NCI-H187 treated with DMSO at 0.1 percent for 48 hours (cell line): Measurements from ENCODE around the gene DTNA.
"Not testable (repeated sequence)": the region's sequence is repeated elsewhere in the genome, so short reads cannot be mapped to it uniquely, and the experiment has no call there.

ENCODE experiments used
- DNase-seq: peaks from one replicate; lab custom pipeline; 2025; lab: John Stamatoyannopoulos, UW

Gene DTNA

GRCh38 chr18:34904994-34905393 lies 194.9 kb downstream of the DTNA start:
- DNase-seq = no peak

DNA sequence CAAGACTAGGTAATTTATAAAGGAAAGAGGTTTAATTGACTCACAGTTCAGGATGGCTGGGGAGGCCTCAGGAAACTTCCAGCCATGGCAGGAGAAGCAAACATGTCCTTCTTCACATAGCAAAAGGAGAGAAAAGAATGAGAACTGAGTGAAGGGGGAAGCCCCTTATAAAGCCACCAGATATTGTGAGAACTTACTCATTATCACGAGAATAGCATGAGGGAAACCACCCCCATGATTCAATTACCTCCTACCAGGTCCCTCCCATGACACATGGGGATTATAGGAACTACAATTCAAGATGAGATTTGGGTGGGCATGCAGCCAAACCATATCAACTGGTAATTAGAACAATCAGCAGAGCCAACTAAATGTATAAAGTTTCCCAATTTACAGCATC lies 196.9 kb downstream of the DTNA start:
- not testable (repeated sequence) for DNase-seq

DNA sequence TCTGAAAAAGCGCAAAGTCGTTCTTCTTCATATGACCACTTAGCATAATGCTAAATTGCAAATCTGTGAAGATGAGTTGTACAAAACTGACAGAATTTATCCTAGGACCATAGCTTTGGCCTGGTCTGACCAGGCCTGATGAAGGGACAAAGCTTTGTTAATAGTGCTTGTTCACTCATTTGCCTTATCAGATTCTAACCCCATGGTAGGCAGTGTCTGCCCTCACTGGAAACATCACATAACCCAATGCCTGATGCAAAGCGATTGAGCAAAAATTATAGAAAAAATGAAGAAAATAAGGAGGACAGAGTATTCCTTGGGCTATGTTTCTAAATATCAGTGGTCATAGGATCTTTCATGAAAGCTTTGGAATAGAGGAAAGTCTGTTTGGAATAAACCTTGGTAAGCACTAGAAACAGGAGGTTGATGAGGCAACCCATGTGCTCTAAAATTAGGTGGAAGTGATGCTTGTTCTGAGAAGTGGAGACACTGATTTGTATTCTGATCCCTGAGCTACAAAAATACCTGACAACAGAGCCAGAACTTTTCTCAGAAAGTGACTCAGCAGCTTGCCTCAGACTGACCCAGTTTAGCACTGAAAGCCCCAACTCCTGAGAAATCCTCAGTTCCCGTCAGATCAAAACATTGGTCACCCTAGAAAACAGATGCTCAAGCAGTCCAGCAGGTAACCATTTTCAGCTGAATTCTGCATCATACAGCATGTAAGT lies 199.7 kb downstream of the DTNA start:
- DNase-seq = no peak

DNA sequence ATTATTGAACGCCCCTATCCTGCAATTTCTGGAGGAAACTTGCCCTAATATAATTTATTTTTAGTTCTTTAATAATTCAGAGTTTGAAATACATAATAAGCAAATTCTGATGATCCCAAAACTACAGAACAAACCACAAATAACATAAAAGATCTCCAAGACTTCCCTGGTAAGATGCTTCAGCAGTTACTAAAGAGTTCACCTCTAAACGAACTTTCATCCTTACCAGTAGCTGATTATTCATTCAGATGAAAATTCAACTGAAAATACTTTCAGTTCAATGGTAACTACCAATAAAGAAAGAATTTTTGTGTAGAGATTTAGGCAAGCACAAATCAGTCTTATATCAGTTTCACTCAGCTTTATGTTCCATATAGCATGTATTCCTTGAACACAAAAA lies 201.0 kb downstream of the DTNA start:
- DNase-seq = no peak

GRCh38 chr18:34911661-34912384 lies 201.7 kb downstream of the DTNA start:
- DNase-seq = no peak

- DNase-seq = no peak
These were observed 204.0 kb downstream of the DTNA start for GRCh38 chr18:34913837-34914661.

GRCh38 chr18:34915046-34915445 lies 204.9 kb downstream of the DTNA start:
- DNase-seq = no peak

- DNase-seq = not testable (repeated sequence)
These were observed 206.4 kb downstream of the DTNA start for GRCh38 chr18:34916539-34916938.

GRCh38 chr18:34918856-34919255 lies 208.8 kb downstream of the DTNA start:
- no peak for DNase-seq

DNA sequence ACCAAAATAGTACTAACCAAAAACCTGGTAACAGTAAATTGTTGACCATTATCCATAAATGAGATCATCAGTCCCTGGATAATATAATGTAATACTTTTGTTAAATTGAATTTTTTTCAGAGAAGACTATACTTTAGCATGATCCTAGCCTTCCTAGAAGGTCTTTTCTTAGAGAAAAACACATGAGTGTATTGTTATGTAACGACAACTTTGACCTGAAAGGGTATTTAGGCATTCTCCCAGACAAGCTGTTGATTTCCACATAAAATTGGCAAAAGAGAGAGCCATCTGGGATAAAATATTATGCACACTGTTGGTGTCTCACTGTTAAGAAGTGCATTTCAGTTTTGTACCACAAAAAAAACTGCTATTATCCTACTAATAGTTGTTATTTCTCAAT lies 211.1 kb downstream of the DTNA start:
- DNase-seq = no peak

DNA sequence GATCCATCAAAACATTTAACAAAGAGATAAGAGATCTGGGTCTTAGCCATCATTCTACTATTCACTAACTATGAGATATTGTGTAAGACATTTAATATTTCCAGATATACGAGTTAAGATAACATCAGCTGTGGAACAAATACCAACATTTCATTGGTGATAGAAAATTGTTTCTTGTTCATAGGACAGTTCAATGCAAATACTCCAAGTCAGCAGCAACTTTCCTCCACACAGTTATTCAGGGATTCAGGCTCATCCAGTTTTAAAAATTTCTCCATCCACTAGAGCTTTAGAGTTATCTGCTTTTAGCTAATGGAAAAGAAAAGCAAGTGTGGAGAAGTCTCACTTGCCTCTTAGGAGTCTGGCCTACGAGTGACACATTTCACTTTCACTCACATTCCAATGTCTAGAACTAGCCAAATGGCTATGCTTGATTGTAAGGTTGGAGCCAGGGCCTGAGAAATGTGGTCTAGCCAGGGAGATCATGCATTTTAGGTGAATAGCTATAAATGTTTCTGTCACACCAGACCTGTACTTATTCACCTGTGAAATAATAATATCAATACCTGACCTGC lies 211.8 kb downstream of the DTNA start:
- DNase-seq = no peak

DNA sequence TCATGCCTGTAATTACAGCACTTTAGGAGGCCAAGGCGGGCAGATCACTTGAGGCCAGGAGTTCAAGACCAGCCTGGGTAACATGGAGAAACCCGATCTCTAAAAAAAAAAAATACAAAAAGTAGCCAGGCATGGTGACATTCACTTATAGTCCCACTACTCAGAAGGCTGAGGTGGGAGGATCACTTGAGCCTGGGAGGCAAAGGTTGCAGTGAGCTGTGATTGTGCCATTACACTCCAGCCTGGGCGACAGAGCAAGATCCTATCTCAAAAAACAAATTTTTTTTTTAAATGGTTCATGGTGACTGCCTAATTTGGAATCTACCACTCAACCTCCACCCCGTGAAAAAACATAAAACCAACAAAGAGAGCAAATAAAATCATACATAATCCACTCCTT lies 212.5 kb downstream of the DTNA start:
- DNase-seq = not testable (repeated sequence)

DNA sequence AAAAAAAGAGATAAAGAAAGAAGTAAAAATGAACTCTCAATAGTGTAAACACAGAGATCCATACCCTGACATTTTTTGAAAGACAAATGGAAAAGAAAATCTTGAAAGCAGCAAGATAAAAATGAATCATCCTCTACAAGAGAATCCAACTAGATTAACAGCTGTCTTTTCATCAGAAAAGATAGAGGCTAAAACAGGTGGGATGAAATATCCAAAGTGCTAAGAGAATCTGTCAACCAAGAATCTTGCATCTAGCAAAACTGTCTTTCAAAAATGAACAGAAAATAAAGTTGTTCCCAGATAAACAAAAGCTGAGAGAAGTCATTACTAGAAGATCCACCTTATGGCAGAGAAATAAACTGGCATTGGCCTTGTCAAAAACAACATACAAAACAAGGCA lies 213.8 kb downstream of the DTNA start:
- no peak for DNase-seq

DNA sequence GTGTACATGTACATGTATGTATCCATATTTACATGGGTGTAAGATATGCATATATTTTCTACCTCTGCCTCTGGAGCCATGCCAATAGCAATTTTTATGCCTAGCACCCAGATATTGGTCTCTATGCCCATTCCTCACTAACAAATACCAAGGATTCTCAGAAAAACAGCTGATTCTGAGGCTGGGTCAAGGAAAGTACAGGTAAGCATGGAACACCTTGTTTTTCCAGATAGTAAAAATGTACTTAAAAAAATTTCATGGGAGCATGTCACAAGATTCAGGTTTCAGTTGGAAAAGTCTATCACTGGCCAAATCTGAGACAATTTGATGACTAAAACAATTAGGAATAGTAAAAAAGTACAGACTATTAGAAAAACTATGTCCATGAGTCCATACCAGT lies 216.6 kb downstream of the DTNA start:
- no peak for DNase-seq

DNA sequence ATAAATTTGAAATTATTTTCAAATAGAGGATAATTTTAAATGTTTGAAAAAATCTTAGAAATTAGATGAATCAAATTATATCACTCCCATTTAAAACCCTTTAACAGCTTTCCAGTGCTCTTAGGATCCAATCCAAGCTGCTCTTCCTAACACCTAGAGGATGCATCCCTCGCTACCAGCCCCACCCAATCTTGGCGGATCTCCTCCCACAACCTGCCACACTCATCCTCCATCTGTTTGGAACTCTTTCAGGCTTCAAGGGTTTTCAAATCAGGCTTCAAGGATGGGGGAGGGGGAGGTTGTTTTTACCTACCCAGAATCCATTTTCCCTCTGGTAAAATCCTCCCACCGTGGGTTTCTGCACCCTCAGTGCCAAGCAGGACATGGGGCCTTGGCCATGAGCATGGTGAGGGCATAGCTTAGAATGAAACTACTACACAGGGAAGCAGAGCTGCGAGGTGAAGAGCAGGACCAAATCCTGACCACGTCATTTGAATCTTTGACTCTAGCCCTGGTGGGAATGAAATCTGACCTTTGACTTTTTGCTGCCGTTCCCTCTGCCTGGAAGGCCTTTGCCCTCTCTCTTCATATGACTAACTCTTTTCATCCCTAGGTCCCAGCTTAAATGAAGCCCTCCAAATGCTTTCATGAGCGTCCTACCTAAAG lies 218.1 kb downstream of the DTNA start:
- no peak for DNase-seq

DNA sequence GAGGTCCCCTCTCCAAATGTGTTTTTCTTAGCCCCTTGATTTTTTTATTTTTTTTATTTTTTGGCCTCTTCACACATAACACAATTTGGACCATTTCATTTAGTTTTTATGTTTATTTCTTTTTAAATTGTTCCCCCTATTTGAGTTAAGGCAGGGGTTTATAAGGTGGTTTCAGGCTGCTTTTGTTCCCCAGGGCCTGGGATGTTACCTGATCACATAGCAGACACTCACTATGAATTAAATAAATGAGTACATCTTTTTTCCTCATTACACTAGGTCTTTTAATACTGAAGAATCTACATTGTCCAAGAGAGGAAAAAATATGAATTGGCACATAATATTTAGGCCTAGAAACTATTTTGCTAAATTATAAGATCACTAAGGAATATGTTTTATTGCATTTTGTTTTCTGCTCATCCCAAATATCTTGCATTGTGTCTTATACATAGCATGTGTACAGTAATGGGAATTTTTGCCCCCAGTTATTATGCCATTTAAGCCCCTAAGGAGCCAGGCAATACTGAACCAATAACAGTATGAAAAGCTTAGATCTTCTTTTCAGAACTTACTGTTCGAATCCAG lies 218.7 kb downstream of the DTNA start:
- DNase-seq = no peak

DNA sequence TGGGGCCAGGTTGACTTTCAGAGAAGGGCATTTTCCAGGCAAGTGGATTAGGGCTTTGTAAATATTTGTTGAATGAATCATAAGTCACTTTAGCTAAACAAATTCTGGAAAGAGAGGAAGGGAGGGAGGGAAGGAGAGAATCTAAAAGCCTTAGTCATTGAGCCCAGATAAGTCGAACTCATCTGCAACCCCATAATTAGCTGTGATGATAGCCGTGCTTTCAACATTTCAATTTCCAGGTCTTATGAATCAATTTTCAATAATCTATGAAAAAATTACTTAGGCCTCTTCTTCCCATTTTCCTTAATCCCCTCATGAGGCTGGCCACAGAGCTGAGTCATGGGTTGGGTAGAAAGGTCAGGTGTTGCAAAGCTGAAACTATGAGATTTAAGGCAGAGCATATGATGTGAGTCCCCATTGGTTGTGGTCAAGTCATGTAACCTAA lies 219.3 kb downstream of the DTNA start:
- DNase-seq = no peak

GRCh38 chr18:34932363-34932762 lies 222.3 kb downstream of the DTNA start:
- DNase-seq = no peak

- DNase-seq = no peak
These were observed 222.8 kb downstream of the DTNA start for GRCh38 chr18:34932792-34933466.

- no peak for DNase-seq
These were observed 224.0 kb downstream of the DTNA start for GRCh38 chr18:34933909-34934661.
